Vagina (tissue), 2 donors: ENCODE measurements around the gene TRMT11. TPM values are rescaled to one million over a fixed set of nuclear protein-coding genes. Genes with fewer than 3 reads are reported as not detected.

Source experiments
- DNase-seq, 2 donors: peaks; one replicate each; pipeline ENCODE4 v3.0.0-alpha.2; 2017; ENCODE audit errors: extremely low spot score in 2 of 2
- H3K27ac ChIP-seq: fragments of 200-600 bp; sonication (generic); one replicate; pipeline ENCODE4 v1.5.1; 2019
- H3K27me3 ChIP-seq: fragments of 200-600 bp; sonication (generic); one replicate; pipeline ENCODE4 v1.5.1; 2019
- H3K36me3 ChIP-seq, 2 donors: fragments of 200-600 bp; sonication (generic); one replicate each; pipeline ENCODE4 v1.5.1; 2017 to 2019
- H3K4me1 ChIP-seq: fragments of 200-600 bp; sonication (generic); one replicate; pipeline ENCODE4 v1.5.1; 2019
- H3K4me3 ChIP-seq, 2 donors: fragments of 200-600 bp; sonication (generic); 1 replicate in 1 of 2; 2 replicates in 1 of 2; pipeline ENCODE4 v1.5.1; 2016 to 2019
- H3K9me3 ChIP-seq: fragments of 200-600 bp; sonication (generic); one replicate; pipeline ENCODE4 v1.5.1; 2019
- POLR2A ChIP-seq, 2 donors: fragments of 450-650 bp; IDR thresholded peaks; one replicate each; pipeline ENCODE4 v1.6.1; 2017; ENCODE audit warnings: antibody characterized with exemption in 2 of 2, mild to moderate bottlenecking in 2 of 2, moderate library complexity in 2 of 2
- POLR2AphosphoS5 ChIP-seq, 2 donors: sonication (generic); formaldehyde crosslinking; IDR thresholded peaks; one replicate each; pipeline ENCODE4 v1.9.0; 2017; ENCODE audit warnings: antibody characterized with exemption in 2 of 2, mild to moderate bottlenecking in 2 of 2, low read depth in 1 of 2; ENCODE audit not compliant: insufficient read depth in 1 of 2
- intact Hi-C: fragments of 100-400 bp; cut with DNase I; formaldehyde crosslinking; loops from one replicate; pipeline ENCODE4 v1.15.1; 2023
- total RNA-seq: library from RNA; depleted of rRNA; stranded (reverse); fragments of >200 nt; gene quantifications from one replicate; pipeline ENCODE4 v1.2.3, GENCODE V29; 2016
- TF ChIP-seq, protein P1 (sequence below), 3 experiments: fragments of 450-650 bp in 2 of 3; fragments of 200-600 bp in 1 of 3; sonication (generic) in 1 of 3; IDR thresholded peaks; one replicate each; pipeline ENCODE4 v1.5.1; 2017 to 2019; ENCODE audit warnings: antibody characterized with exemption in 3 of 3, mild to moderate bottlenecking in 2 of 3, moderate library complexity in 2 of 3

TRMT11 gene
- total RNA-seq, 1 donor from 2014 or later: 28.0 TPM

DNA sequence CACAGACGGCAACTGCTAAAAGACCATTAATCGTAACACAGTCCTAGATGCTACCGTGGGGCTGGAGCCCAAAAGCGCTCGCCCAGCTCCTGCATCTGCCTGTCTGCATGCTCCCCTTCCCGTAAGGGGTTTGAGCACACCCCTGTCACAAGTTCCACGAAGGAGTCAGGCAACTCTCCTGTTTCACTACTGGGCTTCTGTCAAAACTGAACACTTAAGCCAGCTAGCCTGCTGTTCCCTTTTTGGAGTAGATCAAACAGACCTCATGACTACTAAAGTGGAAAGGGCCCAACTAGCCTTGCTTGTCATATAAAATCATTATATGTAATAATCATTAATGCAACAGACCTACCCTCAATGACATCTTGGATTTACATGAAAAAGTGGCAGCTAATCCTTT, 61.3 kb downstream of the TRMT11 start:
- no peaks in the 10 kb centered on the region for H3K9me3 ChIP-seq
- H3K4me3 ChIP-seq: no peak overlapping the region
- no peaks in the 10 kb centered on the region for H3K36me3 ChIP-seq
- DNase-seq: no peak
- intact Hi-C loops: no loop called here
- H3K4me1 ChIP-seq: no peaks in the 10 kb centered on the region
- TF ChIP-seq, protein P1, sequence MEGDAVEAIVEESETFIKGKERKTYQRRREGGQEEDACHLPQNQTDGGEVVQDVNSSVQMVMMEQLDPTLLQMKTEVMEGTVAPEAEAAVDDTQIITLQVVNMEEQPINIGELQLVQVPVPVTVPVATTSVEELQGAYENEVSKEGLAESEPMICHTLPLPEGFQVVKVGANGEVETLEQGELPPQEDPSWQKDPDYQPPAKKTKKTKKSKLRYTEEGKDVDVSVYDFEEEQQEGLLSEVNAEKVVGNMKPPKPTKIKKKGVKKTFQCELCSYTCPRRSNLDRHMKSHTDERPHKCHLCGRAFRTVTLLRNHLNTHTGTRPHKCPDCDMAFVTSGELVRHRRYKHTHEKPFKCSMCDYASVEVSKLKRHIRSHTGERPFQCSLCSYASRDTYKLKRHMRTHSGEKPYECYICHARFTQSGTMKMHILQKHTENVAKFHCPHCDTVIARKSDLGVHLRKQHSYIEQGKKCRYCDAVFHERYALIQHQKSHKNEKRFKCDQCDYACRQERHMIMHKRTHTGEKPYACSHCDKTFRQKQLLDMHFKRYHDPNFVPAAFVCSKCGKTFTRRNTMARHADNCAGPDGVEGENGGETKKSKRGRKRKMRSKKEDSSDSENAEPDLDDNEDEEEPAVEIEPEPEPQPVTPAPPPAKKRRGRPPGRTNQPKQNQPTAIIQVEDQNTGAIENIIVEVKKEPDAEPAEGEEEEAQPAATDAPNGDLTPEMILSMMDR (IDR thresholded peaks at IDR 0.05): no peak
- TF ChIP-seq POLR2AphosphoS5 (IDR thresholded peaks at IDR 0.05; ENCODE audit: insufficient read depth in 1 of 2, low read depth in 1 of 2) (no peak), POLR2A (IDR thresholded peaks at IDR 0.05) (no peak)
- no peaks in the 10 kb centered on the region for H3K27me3 ChIP-seq
- no peak overlapping the region for H3K27ac ChIP-seq

DNA sequence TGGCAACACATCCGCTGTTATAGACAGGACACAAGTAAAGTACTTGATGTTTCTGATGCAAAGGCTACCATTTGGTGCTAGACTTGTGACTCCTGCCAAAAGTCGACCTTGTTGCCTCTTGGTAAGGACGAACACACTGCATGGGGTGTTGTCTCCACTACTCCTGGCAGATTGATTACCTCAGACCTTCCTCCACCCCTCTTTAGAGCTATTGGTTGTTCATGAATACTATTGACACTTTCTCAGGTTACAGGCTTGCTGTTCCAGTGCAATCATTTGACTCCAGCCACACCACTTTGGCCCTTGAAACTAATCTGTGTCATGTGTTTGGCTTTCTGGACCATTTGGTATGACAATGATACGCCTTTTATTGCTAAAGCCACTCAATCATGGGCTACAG, 62.3 kb downstream of the TRMT11 start:
- Histone ChIP-seq H3K27me3 (no peaks in the 10 kb centered on the region), H3K9me3 (no peaks in the 10 kb centered on the region), H3K4me3 (no peak overlapping the region), H3K27ac (no peak overlapping the region), H3K36me3 (no peaks in the 10 kb centered on the region), H3K4me1 (no peaks in the 10 kb centered on the region)
- intact Hi-C loops: no loop called here
- no peak for TF ChIP-seq POLR2A (IDR thresholded peaks at IDR 0.05)
- TF ChIP-seq, protein P1 (IDR thresholded peaks at IDR 0.05): no peak
- TF ChIP-seq POLR2AphosphoS5 (IDR thresholded peaks at IDR 0.05; ENCODE audit: insufficient read depth in 1 of 2, low read depth in 1 of 2): no peak
- no peak for DNase-seq

DNA sequence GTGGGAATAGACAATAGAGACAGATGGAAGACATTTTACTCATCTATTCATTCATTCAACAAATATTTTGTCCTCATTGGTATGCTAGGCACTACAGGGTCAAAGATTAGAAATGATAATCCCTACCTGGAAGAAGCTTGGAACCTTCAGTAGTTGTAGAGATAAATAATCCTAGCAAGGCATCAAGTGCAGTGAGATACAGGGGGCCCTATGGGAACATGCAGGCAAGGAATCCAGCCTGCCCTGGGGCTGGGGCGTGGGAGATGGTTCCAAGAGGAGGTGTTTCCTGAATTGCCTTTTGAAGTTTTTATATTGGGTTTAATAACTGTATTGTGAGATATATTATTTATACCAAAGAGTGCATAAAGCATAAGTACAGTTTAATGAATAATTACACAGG, 64.5 kb downstream of the TRMT11 start:
- H3K4me3 ChIP-seq: no peak overlapping the region
- no peaks in the 10 kb centered on the region for H3K36me3 ChIP-seq
- H3K27me3 ChIP-seq: no peaks in the 10 kb centered on the region
- TF ChIP-seq POLR2AphosphoS5 (IDR thresholded peaks at IDR 0.05; ENCODE audit: insufficient read depth in 1 of 2, low read depth in 1 of 2): no peak
- TF ChIP-seq, protein P1 (IDR thresholded peaks at IDR 0.05): no peak
- TF ChIP-seq POLR2A (IDR thresholded peaks at IDR 0.05): no peak
- H3K27ac ChIP-seq: no peak overlapping the region
- H3K4me1 ChIP-seq: peaks cover 6% of the 10 kb centered on the region
- DNase-seq: no peak
- no peaks in the 10 kb centered on the region for H3K9me3 ChIP-seq
- intact Hi-C loops: no loop called here

DNA sequence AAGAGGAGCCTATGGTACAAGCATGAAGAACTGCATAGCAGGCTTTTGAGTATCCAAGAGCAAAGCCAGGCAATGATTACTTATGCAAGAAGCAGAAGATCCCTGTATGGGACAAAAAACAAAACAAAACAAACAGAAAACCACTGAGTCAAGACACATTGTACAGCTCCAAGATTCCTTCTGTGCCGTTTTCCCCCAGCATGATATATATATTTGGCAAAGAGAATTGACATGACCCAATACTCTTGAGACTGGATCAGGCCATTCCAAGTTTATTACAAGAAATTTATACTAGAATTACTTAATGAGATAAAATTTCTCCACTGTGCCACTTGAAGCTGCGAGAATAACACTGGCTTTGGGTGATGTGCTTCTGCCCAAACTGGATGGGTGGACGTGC, 65.5 kb downstream of the TRMT11 start:
- H3K4me1 ChIP-seq: peaks cover 6% of the 10 kb centered on the region
- no peak overlapping the region for H3K4me3 ChIP-seq
- TF ChIP-seq, protein P1 (IDR thresholded peaks at IDR 0.05): no peak
- TF ChIP-seq POLR2A (IDR thresholded peaks at IDR 0.05) (no peak), POLR2AphosphoS5 (IDR thresholded peaks at IDR 0.05; ENCODE audit: insufficient read depth in 1 of 2, low read depth in 1 of 2) (no peak)
- H3K9me3 ChIP-seq: no peaks in the 10 kb centered on the region
- DNase-seq: no peak
- intact Hi-C loops: no loop called here
- no peaks in the 10 kb centered on the region for H3K27me3 ChIP-seq
- no peaks in the 10 kb centered on the region for H3K36me3 ChIP-seq
- no peak overlapping the region for H3K27ac ChIP-seq

DNA sequence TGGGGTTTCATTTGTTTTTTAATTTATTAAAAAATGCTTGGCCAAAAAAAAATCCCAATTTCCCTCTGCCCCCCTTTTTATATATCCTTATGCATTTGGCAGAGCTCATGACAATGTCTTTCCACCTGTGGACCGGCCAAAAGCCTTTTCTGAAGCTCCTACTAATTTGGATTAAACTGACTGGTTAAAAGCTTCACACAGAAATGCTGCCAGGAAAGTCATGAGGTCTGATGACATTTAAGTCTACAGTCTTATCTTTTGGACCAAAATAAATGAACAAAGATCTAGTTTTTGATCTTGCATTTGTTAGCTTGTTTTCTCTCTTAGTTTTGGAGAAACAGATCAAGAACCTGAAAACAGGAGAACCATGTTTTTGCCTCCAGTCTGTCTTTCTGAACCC, 66.1 kb downstream of the TRMT11 start:
- no peak overlapping the region for H3K4me3 ChIP-seq
- H3K4me1 ChIP-seq: peaks cover 6% of the 10 kb centered on the region
- H3K27ac ChIP-seq: no peak overlapping the region
- H3K27me3 ChIP-seq: no peaks in the 10 kb centered on the region
- no peaks in the 10 kb centered on the region for H3K9me3 ChIP-seq
- no peaks in the 10 kb centered on the region for H3K36me3 ChIP-seq
- DNase-seq: no peak
- TF ChIP-seq POLR2A (IDR thresholded peaks at IDR 0.05) (no peak), POLR2AphosphoS5 (IDR thresholded peaks at IDR 0.05; ENCODE audit: insufficient read depth in 1 of 2, low read depth in 1 of 2) (no peak)
- TF ChIP-seq, protein P1 (IDR thresholded peaks at IDR 0.05): no peak
- intact Hi-C loops: no loop called here
